Upper lobe of left lung (tissue), 4 donors: ENCODE data around the gene CCT6A.

ENCODE experiments used
- POLR2AphosphoS5 ChIP-seq, 2 donors: sonication (generic); formaldehyde crosslinking; IDR thresholded peaks; one replicate each; pipeline ENCODE4 v1.5.1; 2017; ENCODE audit warnings: antibody characterized with exemption in 2 of 2
- TF ChIP-seq, protein P1 (sequence below), 6 experiments: fragments of 450-650 bp in 4 of 6; fragments of 200-600 bp in 2 of 6; sonication (generic) in 2 of 6; IDR thresholded peaks; one replicate each; pipeline ENCODE4 v1.5.1; 2016 to 2019; ENCODE audit warnings: antibody characterized with exemption in 6 of 6

DNA sequence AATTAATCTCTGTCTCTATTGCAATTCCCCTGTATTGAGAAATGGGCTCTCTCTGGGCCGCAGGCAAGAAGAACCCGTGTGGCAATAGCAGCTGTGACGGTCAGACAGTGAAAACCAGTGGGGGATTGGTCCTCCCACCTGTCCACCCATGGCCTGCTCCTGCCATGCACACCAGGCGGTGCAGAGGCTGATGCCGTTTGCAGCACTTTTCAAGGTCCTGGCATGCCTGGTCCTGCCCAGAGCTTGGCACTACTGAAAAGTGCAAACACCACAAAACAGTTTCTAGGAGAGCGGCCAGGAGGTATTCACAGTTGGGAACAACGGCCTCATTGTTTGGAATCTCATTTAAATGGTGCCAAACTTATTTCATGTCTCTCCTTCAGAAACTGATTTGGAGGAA, 41.9 kb upstream of the CCT6A start:
- TF ChIP-seq, protein P1, sequence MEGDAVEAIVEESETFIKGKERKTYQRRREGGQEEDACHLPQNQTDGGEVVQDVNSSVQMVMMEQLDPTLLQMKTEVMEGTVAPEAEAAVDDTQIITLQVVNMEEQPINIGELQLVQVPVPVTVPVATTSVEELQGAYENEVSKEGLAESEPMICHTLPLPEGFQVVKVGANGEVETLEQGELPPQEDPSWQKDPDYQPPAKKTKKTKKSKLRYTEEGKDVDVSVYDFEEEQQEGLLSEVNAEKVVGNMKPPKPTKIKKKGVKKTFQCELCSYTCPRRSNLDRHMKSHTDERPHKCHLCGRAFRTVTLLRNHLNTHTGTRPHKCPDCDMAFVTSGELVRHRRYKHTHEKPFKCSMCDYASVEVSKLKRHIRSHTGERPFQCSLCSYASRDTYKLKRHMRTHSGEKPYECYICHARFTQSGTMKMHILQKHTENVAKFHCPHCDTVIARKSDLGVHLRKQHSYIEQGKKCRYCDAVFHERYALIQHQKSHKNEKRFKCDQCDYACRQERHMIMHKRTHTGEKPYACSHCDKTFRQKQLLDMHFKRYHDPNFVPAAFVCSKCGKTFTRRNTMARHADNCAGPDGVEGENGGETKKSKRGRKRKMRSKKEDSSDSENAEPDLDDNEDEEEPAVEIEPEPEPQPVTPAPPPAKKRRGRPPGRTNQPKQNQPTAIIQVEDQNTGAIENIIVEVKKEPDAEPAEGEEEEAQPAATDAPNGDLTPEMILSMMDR (IDR thresholded peaks at IDR 0.05): no peak
- no peak for TF ChIP-seq POLR2AphosphoS5 (IDR thresholded peaks at IDR 0.05)
